Aorta (tissue), 5 donors: ENCODE measurements around the gene CACNG3. TPM values are rescaled to one million over a fixed set of nuclear protein-coding genes. Genes with fewer than 3 reads are reported as not detected.

Experiments used
- ATAC-seq: fragments of 200-7000 bp; cut with Tn5 transposase; one replicate; pipeline ENCODE4 v1.9.1; 2022; ENCODE audit warnings: moderate library complexity; ENCODE audit not compliant: low FRiP score
- DNase-seq, 2 donors: peaks; one replicate each; pipeline ENCODE4 v3.0.0-alpha.2; 2020
- H3K27ac ChIP-seq, 2 donors: one replicate each; pipeline ENCODE4 v1.5.1; 2013; ENCODE audit warnings: low read length in 2 of 2, mild to moderate bottlenecking in 2 of 2, moderate library complexity in 2 of 2, control low read depth in 1 of 2, inconsistent platforms in 1 of 2, low read depth in 1 of 2
- H3K27me3 ChIP-seq, 2 donors: one replicate each; pipeline ENCODE4 v1.6.1; 2013; ENCODE audit warnings: control low read depth in 1 of 2, low read length in 1 of 2, mild to moderate bottlenecking in 1 of 2, moderate library complexity in 1 of 2; ENCODE audit not compliant: insufficient read depth in 2 of 2, control insufficient read depth in 1 of 2
- H3K36me3 ChIP-seq, 2 donors: one replicate each; pipeline ENCODE4 v1.6.1; 2013; ENCODE audit warnings: control low read depth in 1 of 2, low read length in 1 of 2, mild to moderate bottlenecking in 1 of 2; ENCODE audit not compliant: insufficient read depth in 2 of 2, control insufficient read depth in 1 of 2
- H3K4me1 ChIP-seq, 2 donors: one replicate each; pipeline ENCODE4 v1.6.1; 2013; ENCODE audit warnings: low read length in 2 of 2, control low read depth in 1 of 2, mild to moderate bottlenecking in 1 of 2, moderate library complexity in 1 of 2; ENCODE audit not compliant: insufficient read depth in 2 of 2, control insufficient read depth in 1 of 2
- H3K4me3 ChIP-seq, 2 donors: one replicate each; pipeline ENCODE4 v1.5.1; 2013; ENCODE audit warnings: low read length in 2 of 2, control low read depth in 1 of 2, mild to moderate bottlenecking in 1 of 2
- H3K9me3 ChIP-seq: one replicate; pipeline ENCODE4 v1.6.1; 2013; ENCODE audit warnings: mild to moderate bottlenecking, low read length; ENCODE audit not compliant: control insufficient read depth
- WGBS, 2 donors: extraction: QIAGEN DNeasy Blood & Tissue Kit; methylation state at CpG; one replicate each; pipeline ENCODE4 v1.1.7; 2013; 5-methylcytosine and 5-hydroxymethylcytosine counted together
- intact Hi-C, 2 donors: fragments of 100-400 bp; cut with DNase I; formaldehyde crosslinking; loops; one replicate each; pipeline versions ENCODE4 v1.14.2 to v1.15.0; 2022
- polyA plus RNA-seq, 2 donors: library from polyadenylated mRNA; stranded (reverse); fragments of 200-250 nt; gene quantifications; one replicate each; pipeline ENCODE4 v1.2.3, GENCODE V29; 2013
- total RNA-seq, 2 donors: library from RNA; stranded (reverse); fragmentation: NEBNext Ultra II Directional; extraction: Animal tissue kit (Norgen Biotek cat#: 25700); gene quantifications; one replicate each; pipeline ENCODE4 v1.2.1, GENCODE V29; 2021
- donor health status: healthy with polysubstance abuse.
- donor health status: Bipolar disorder and iron deficiency.
- donor health status: DM: no; HTN: no; CAD: no.
- donor health status: DM: no; HTN: no; CAD: no.
- donor health status: DM: yes; HTN: yes; CAD: no.

CACNG3 gene
- total and polyA plus RNA-seq, 4 donors, result not detected

- intact Hi-C loops, result no loop called here
- H3K27ac ChIP-seq, result no peak overlapping the region
Measured at GRCh38 chr16:24349320-24349719, 93.2 kb downstream of the CACNG3 start.

GRCh38 chr16:24352746-24353145, 96.6 kb downstream of the CACNG3 start:
- no peak for ATAC-seq
- no peak overlapping the region for H3K27ac ChIP-seq
- H3K4me3 ChIP-seq, result no peak overlapping the region
- H3K9me3 ChIP-seq, result peaks cover 2% of the 10 kb centered on the region
- 89 to 93% methylated on average over 5 of the region's 5 CpGs for WGBS, 2 donors
- no peaks in the 10 kb centered on the region for H3K36me3 ChIP-seq
- no peak for DNase-seq
- intact Hi-C loops, result loop anchor here (10.0 kb wide), 2 partner anchors 58 to 62 kb away; no protein-coding TSS in a partner anchor
- no peaks in the 10 kb centered on the region for H3K4me1 ChIP-seq
- peaks cover 0 to 2% of the 10 kb centered on the region in 2 donors for H3K27me3 ChIP-seq

More at GRCh38 chr16:24349320-24349719, 93.2 kb downstream of the CACNG3 start:
- 82 to 85% methylated on average over 8 of the region's 8 CpGs for WGBS, 2 donors
- ATAC-seq (no peak), DNase-seq (no peak)
- Histone ChIP-seq H3K27me3 (no peaks in the 10 kb centered on the region), H3K36me3 (no peaks in the 10 kb centered on the region), H3K9me3 (no peaks in the 10 kb centered on the region), H3K4me3 (no peak overlapping the region), H3K4me1 (no peaks in the 10 kb centered on the region)

- WGBS, 2 donors, result 72 to 74% methylated on average over 5 of the region's 5 CpGs
- no peak for DNase-seq
- intact Hi-C loops, result loop anchor here (10.0 kb wide), 2 partner anchors 59 to 61 kb away; no protein-coding TSS in a partner anchor
- Histone ChIP-seq H3K36me3 (no peaks in the 10 kb centered on the region), H3K4me3 (no peak overlapping the region), H3K27ac (no peak overlapping the region), H3K9me3 (peaks cover 2% of the 10 kb centered on the region), H3K4me1 (no peaks in the 10 kb centered on the region), H3K27me3 (peaks cover 0 to 2% of the 10 kb centered on the region in 2 donors)
- ATAC-seq, result no peak
Measured at GRCh38 chr16:24353622-24354021, 97.5 kb downstream of the CACNG3 start.

GRCh38 chr16:24357511-24357910, 101.4 kb downstream of the CACNG3 start:
- DNase-seq, result no peak
- intact Hi-C loops, result loop anchor here (10.0 kb wide), 2 partner anchors 57 to 63 kb away; no protein-coding TSS in a partner anchor
- Histone ChIP-seq H3K36me3 (no peaks in the 10 kb centered on the region), H3K4me3 (no peak overlapping the region), H3K27me3 (peaks cover 0 to 2% of the 10 kb centered on the region in 2 donors), H3K4me1 (no peaks in the 10 kb centered on the region), H3K9me3 (peaks cover 2% of the 10 kb centered on the region), H3K27ac (no peak overlapping the region)
- no peak for ATAC-seq
- 75% methylated on average over 7 of the region's 7 CpGs for WGBS, 2 donors

- no peak for ATAC-seq
- peaks cover 2% of the 10 kb centered on the region for H3K9me3 ChIP-seq
- intact Hi-C loops, result loop anchor here (10.0 kb wide), 2 partner anchors 57 to 63 kb away; no protein-coding TSS in a partner anchor
- no peaks in the 10 kb centered on the region for H3K36me3 ChIP-seq
- peaks cover 0 to 2% of the 10 kb centered on the region in 2 donors for H3K27me3 ChIP-seq
- no peak overlapping the region for H3K4me3 ChIP-seq
- 77 to 79% methylated on average over 5 of the region's 5 CpGs for WGBS, 2 donors
- H3K27ac ChIP-seq, result no peak overlapping the region
- H3K4me1 ChIP-seq, result no peaks in the 10 kb centered on the region
- no peak for DNase-seq
Measured at GRCh38 chr16:24358117-24358516, 102.0 kb downstream of the CACNG3 start.

GRCh38 chr16:24359490-24359889, 103.4 kb downstream of the CACNG3 start:
- Histone ChIP-seq H3K4me1 (no peaks in the 10 kb centered on the region), H3K36me3 (no peaks in the 10 kb centered on the region), H3K27ac (no peak overlapping the region), H3K4me3 (no peak overlapping the region), H3K27me3 (peaks cover 0 to 2% of the 10 kb centered on the region in 2 donors), H3K9me3 (peaks cover 2% of the 10 kb centered on the region)
- DNase-seq (no peak), ATAC-seq (no peak)
- intact Hi-C loops, result loop anchor here (10.0 kb wide), 2 partner anchors 55 to 65 kb away; no protein-coding TSS in a partner anchor

- no peaks in the 10 kb centered on the region for H3K9me3 ChIP-seq
- no peaks in the 10 kb centered on the region for H3K4me1 ChIP-seq
- WGBS, 2 donors, result 47 to 54% methylated on average over 4 of the region's 4 CpGs
- H3K27ac ChIP-seq, result no peak overlapping the region
- no peak for ATAC-seq
- H3K4me3 ChIP-seq, result no peak overlapping the region
- DNase-seq, result no peak
- no peaks in the 10 kb centered on the region for H3K36me3 ChIP-seq
- H3K27me3 ChIP-seq, result no peaks in the 10 kb centered on the region
- intact Hi-C loops, result no loop called here
Measured at GRCh38 chr16:24360936-24361335, 104.8 kb downstream of the CACNG3 start.

GRCh38 chr16:24364596-24364995, 108.5 kb downstream of the CACNG3 start:
- no peak overlapping the region for H3K4me3 ChIP-seq
- H3K36me3 ChIP-seq, result no peaks in the 10 kb centered on the region
- WGBS, 2 donors, result 65 to 69% methylated on average over 7 of the region's 7 CpGs
- ATAC-seq, result no peak
- no peaks in the 10 kb centered on the region for H3K4me1 ChIP-seq
- H3K27ac ChIP-seq, result no peak overlapping the region
- intact Hi-C loops, result no loop called here
- DNase-seq, result no peak
- no peaks in the 10 kb centered on the region for H3K9me3 ChIP-seq
- H3K27me3 ChIP-seq, result no peaks in the 10 kb centered on the region

- intact Hi-C loops, result no loop called here
- Histone ChIP-seq H3K4me3 (no peak overlapping the region), H3K4me1 (no peaks in the 10 kb centered on the region), H3K27me3 (no peaks in the 10 kb centered on the region), H3K27ac (no peak overlapping the region), H3K9me3 (peaks cover 4% of the 10 kb centered on the region), H3K36me3 (no peaks in the 10 kb centered on the region)
- no peak for ATAC-seq
- WGBS, 2 donors, result 39 to 47% methylated on average over 5 of the region's 5 CpGs
- no peak for DNase-seq
Measured at GRCh38 chr16:24367186-24367710, 111.1 kb downstream of the CACNG3 start.
